COR-L47 (cell line): Measurements from ENCODE around the gene RBM12.
"Not testable (repeated sequence)": the region's sequence is repeated elsewhere in the genome, so short reads cannot be mapped to it uniquely, and the experiment has no call there.

Experiments used
- DNase-seq: peaks from one replicate; lab custom pipeline; 2025; lab: John Stamatoyannopoulos, UW

RBM12 gene, protein sequence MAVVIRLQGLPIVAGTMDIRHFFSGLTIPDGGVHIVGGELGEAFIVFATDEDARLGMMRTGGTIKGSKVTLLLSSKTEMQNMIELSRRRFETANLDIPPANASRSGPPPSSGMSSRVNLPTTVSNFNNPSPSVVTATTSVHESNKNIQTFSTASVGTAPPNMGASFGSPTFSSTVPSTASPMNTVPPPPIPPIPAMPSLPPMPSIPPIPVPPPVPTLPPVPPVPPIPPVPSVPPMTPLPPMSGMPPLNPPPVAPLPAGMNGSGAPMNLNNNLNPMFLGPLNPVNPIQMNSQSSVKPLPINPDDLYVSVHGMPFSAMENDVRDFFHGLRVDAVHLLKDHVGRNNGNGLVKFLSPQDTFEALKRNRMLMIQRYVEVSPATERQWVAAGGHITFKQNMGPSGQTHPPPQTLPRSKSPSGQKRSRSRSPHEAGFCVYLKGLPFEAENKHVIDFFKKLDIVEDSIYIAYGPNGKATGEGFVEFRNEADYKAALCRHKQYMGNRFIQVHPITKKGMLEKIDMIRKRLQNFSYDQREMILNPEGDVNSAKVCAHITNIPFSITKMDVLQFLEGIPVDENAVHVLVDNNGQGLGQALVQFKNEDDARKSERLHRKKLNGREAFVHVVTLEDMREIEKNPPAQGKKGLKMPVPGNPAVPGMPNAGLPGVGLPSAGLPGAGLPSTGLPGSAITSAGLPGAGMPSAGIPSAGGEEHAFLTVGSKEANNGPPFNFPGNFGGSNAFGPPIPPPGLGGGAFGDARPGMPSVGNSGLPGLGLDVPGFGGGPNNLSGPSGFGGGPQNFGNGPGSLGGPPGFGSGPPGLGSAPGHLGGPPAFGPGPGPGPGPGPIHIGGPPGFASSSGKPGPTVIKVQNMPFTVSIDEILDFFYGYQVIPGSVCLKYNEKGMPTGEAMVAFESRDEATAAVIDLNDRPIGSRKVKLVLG

DNA sequence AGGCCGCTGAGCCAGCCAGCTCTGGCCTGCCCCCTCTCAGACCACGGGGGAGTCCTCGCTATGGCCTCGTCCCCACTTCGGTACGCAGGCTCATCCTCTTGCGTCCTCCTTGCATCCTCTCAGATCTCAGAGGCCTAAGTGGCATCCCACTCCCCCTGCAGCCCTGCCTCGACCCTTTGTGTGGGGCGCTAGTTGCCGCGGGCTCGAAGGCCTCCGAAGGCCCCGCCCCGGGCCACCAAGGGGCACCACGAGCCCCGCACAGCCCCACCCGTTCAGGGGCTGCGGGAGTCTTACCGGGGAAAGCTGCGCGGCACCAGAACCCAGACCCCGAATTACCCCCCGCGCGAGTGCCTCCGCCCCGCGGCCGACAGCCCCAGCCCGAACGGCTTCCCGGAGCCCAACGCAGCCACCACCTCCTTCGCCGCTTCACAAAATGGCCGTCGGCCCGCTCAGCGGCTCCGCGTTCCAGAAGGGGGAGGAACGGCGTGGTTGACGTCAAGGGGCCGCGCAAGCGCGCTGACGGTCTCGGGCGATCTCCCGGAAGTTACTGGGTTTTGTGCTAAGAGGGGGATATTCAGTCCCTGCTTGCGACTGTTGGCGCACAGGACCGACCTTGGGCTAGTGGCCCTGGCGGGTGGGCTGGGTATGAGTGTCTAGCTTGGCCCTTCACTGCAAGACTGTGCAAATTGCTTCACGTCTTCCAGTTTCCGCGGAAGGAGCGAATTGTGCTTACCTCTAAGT is at the start of gene RBM12, which contains the start of gene CPNE1:
Gene RBM12, minus strand, starts transcription at position 435 of the 741 bp plus-strand sequence. CDS start 9,578 bp downstream, outside the sequence.
Gene CPNE1, minus strand, starts transcription at position 435 of the 741 bp plus-strand sequence. CDS start 31,977 bp downstream, outside the sequence.
- peak; percentile 91 for DNase-seq

DNA sequence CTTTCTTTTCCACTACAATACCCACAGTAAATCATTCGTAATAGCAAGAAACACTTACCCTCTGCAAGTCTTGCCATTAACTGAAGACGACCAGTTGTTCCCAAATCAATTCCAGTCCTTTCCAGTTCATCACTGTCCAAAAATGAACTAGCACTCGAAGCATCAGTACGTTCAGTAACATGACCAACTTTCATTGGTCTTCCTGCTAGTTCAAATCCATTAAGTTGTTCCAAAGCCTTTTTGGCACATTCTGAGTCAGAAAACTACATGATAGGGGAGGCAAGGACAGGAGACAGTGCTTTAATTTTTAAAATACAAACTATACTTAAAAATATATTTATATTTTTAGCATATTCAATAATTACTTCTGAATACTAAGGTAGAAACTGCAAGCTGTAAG is 49.4 kb upstream of the RBM12 start:
- no peak for DNase-seq

DNA sequence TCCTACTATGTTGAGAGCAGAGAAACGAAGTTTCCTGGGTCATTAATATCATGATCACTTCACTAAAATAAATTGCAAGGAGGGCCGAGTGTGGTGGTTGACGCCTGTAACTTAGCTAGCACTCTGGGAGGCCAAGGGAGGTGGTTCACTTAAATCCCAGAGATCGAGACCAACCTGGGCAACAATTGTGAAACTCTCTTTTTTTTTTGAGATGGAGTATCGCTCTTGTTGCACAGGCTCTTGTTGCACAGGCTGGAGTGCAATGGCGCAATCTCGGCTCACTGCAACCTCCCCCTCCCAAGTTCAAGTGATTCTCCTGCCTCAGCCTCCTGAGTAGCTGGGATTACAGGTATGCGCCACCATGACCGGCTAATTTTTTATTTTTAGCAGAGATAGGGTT is 48.4 kb upstream of the RBM12 start:
- not testable (repeated sequence) for DNase-seq

DNA sequence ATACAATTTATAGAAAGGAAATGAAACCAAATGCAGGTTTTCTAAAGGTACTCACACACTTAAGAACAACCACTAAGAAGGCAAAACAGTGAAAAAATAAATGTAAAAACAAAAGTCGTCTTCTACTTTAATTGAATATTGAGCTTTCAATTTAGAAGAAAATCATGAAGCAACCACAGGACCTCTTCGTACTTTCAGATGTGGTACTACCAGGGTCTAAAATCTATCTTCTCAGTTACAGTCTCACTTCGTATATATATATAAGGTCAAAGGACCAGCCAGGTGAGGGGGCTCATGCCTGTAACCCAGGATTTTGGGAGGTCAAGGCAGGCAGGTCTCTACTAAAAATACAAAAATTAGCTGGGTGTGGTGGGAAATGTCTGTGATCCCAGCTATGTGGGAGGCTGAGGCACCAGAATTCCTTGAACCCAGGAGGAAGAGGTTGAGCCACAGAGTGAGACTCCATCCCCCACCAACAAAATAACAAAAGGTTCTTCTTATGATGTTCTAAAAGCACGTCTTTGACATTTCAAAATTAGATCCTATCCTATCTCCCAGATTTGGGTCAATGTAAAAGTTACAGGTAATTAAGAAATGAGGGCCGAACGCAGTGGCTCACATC is 47.0 kb upstream of the RBM12 start:
- DNase-seq: no peak

DNA sequence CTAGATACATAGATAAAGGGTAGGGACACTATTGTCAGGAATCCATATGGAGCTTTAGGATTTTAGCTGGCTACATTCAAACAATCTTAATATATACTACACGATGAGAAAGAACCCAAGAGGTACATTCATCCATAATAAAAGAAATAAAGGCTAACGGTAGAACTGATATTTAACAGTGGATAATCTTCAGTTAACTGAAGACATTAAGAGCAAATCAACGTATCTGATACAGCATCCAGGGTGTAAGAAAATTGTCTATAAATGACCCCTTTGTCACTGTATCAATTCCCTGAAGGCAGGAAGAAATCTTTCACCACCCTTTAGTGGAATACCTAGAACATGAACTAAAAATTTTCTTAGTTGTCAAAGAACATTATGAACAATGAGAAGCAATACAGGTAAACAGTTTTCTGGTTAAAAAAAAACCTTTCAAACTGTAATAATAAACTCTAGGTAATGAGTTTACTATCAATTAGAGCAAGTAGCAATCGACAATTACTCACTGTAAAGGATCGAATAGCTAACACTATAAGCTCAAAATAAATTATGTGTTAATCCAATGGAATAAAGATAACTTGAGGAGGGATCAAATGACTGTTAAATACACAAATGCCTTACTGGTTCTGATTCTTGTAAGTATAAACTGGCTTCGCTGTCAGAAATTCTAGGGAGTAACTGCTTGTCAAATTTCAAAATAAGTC is 46.3 kb upstream of the RBM12 start:
- no peak for DNase-seq

DNA sequence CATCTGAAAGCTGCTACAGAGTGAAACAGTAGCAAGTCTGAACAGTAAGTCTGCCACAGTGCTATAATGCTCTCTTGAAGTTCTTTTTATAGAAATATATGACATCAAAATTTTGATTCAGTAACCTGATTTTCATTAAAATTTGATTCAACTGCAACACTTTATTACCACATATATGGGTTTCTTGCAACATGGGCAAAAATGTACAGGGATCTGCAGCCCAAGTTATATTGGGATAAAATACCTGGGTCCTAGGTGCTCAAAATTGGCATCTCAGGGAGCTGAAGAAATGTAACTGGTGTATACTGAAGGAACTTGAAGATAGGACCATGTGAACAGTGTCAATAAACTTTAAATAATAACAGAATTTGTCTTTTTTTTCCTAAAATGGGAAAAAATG is 45.3 kb upstream of the RBM12 start:
- DNase-seq: no peak

DNA sequence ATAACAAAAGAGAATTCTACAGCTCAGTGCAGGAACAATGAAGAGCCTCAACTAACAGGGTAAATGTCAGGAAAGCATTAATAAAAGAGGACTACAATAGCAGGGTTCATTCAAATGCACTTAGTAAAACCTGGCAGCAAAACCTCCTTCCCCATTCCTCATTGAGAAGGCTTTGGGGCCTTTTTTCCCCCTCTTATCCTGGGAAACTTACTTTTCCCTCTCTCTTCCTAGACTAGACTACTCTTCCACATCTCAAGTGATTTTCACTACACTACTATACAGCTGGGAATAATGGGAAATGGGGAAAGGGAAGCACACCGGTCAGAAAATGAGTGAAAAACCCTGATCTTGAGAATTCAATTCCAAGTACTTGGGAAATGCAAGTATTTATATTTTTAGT is 44.6 kb upstream of the RBM12 start:
- DNase-seq: no peak

DNA sequence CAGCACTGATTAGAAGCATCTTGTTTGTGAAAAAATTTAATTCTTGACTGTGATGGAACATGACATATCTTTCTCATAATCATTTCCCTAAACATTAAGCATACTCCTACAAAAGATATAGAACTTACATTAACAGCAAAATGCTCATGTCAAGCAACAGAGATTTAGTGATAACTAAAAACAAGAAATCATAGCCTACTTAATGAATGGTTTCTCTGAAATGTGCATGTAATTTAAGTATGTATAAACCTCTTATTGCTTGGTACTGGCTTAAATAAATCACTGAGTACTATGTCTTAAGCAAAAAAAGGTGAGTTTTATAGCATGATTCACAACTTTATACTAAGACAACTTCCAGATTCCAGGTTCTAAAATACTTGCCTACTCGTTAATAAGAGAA is 43.8 kb upstream of the RBM12 start:
- no peak for DNase-seq

DNA sequence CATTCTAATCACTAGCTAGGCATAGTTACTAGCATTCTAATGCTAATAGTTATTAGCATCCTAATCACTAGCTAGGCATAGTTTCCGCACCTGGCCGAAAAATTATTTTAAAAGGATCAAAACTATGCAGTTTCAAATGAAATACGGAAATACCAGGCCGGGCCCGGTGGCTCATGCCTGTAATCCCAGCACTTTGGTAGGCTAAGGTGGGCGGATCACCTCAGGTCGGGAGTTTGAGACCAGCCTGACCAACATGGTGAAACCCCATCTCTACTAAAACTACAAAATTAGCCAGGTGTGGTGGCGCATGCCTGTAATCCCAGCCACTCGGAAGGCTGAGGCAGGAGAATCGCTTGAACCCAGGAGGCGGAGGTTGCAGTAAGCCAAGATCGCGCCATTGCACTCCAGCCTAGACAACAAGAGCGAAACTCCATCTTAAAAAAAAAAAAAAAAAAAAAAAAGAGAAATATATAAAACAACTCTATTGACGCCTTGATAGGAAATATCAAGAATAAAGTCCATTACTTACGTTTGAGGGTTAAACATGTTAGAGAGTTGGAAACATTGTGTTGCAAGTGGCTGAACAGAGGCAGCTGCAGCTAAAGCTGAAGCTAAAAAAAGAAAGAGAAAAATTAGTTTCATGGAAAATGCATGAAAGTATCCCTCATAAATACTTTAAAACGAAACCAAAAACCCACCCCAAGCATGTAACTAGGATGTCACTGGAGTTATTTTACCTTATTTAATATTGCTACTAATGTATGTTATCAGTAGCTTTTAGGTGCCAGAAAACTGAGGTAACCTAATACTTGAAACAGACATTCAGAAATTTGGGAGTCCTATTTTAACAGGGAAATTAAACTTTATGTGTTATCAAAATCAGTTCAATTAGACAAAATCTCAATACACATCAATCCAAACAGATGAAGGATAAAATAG is 42.2 kb upstream of the RBM12 start:
- DNase-seq: not testable (repeated sequence)

DNA sequence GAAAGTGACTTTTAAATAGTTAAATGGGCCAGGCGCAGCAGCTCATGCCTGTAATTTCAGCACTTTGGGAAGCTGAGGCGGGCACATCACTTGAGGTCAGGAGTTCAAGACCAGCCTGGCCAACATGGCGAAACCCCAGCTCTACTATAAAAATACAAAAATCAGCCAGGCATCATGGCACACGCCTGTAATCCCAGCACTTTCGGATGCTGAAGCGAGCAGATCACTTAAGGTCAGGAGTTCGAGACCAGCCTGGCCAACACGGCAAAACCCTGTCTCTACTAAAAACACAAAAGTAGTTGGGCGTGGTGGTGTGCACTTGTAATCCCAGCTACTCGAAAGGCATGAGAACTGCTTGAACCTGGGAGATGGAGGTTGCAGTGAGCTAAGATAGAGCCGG is 41.2 kb upstream of the RBM12 start:
- DNase-seq: not testable (repeated sequence)

DNA sequence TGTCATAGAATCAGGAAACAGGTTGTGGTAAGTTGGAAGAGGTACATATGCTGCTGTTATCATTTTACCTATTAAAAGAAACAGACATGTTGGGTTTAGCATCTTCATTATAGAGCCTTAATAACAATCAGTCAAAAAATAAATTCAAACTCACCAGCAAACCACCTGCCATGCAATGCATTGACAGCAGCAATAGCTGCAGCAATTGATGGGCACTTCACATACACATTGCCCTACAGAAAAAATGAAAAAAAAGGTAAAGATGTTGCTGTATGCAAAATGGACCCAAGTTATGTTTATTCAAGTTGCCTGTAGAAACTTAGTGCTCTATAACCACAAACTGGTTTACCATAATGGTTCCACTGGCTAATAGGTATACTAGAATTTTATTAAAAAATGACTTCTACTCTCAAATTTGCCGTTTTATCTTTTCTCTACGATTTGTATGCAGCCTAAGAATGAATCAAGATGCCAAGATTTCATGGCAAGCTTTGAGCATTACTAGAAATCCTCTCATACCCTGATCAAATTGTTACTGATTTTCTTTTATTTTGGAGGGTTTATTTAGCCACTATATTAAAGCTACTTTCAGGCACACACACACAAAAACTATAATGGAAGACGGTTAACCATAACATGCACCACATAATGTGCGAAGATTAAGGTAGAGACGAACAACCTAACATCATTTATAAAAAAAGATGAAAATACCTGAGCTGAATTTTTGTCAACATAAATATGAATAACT is 40.0 kb upstream of the RBM12 start:
- no peak for DNase-seq

DNA sequence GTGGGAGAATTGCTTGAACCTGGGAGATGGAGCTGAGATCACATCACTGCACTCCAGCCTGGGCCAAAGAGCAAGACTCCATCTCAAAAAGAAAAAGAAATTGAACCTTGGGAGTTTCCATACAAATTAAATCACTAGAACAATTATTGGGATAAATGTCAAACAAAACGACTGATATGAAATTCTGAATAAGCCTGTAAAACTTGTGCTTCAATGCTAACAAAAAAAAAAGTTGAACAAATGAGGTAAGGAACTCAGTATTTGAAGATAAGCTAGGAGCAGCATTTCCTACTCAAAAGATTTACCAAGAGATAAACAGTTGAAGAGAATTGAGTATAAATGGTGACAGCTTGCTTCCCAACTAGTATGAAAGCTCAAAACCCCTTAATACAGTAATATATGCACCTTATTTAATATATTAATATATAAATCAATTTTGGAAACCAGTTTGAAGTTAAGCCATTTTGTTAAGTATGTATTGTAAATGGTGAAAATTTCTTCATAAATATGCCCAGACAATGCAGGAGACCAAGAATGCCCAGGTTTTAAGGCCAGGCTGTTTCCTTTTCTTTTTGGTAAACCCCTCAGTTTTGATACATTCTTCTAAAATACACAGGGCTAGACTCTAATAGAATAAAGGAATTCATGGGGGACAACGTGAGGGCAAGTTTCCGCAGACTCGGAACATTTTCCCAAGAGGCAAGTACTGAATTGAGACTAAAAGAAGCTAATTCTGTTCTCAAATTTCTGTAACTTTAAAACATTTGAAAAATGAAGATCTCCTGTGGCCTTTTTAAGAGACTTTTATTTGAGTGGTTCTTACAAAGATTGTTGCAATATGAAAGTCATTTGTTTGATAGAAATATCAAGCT is 38.4 kb upstream of the RBM12 start:
- no peak for DNase-seq

DNA sequence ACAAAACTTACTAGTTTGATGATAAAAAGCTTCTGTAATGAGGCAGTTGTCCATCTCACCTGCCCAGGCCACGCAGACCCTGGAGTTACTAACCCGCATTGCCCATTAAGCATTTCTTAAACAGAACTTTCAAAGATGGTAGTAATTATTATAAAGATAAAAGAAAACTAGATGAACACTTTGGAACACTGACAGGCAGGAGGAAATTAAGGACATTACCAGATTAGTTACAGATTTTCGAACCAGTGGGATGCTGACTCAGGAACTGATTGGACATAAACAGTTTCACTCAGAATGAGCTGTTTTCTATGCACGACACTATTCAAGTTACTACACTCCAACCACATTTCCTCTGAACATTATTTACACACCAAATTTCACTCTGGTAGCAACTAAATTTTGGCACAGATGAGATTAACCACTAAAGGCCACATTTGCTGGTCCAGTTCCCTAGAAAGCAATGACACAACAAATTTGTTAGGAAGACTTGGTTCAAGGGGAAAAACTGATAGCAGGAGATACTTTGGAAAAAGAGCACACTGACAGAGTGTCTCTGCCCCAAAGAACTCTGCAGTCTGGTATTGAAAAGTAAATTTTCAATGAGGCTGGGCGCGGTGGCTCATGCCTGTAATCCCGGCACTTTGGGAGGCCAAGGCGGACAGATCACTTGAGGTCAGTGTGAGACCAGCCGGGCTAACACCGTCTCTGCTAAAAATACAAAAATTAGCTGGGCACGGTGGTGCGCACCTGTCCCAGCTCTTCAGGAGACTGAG is 37.5 kb upstream of the RBM12 start:
- no peak for DNase-seq

DNA sequence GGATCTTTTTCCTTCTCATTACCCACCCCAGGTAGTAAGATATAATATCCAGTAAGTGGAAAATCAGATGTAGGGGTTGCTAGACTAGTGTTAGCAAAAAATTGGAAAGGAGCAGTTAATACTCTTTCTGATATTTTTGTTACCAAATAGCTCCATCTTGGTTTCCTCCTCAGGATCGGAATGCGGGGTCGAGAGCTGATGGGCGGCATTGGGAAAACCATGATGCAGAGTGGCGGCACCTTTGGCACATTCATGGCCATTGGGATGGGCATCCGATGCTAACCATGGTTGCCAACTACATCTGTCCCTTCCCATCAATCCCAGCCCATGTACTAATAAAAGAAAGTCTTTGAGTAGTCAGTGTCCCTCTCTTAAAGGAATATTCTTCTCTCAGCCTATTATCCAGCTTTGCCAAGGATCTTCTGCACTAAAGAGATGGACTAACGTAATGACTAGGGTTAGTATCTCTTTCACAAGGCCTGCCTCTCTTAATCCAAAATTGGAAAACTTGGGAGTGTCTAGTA is 36.0 kb upstream of the RBM12 start:
- DNase-seq: no peak

DNA sequence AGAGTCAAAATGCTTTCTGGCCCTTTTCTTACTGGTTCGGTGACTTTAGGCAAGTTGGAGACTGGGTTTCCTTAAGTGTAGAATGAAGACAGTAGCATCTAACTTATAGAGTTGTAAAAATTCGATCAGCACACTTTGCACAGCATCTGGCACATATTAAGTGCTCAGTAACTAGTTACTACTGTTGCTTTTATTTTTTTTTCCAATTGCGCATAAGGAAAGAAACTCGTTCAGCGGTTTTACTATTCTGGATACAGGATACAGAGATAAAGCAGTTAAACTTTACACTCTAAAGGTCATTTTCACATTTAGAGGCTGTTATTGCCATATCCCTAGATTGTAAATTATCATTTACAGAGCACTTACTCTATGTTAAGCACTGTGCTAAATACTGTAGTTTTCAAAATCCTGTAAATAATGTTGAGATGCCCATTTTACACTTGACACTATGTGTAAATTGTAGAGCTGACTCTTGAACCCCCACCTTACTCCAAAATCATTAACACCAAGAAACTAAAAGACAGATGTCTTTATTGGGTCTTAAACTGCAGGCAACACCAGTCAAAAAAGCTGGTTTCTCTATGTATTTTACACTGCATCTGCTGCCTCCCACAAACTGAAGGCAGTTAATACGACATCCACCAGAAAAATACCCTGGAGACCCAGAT is 35.4 kb upstream of the RBM12 start:
- DNase-seq: no peak

DNA sequence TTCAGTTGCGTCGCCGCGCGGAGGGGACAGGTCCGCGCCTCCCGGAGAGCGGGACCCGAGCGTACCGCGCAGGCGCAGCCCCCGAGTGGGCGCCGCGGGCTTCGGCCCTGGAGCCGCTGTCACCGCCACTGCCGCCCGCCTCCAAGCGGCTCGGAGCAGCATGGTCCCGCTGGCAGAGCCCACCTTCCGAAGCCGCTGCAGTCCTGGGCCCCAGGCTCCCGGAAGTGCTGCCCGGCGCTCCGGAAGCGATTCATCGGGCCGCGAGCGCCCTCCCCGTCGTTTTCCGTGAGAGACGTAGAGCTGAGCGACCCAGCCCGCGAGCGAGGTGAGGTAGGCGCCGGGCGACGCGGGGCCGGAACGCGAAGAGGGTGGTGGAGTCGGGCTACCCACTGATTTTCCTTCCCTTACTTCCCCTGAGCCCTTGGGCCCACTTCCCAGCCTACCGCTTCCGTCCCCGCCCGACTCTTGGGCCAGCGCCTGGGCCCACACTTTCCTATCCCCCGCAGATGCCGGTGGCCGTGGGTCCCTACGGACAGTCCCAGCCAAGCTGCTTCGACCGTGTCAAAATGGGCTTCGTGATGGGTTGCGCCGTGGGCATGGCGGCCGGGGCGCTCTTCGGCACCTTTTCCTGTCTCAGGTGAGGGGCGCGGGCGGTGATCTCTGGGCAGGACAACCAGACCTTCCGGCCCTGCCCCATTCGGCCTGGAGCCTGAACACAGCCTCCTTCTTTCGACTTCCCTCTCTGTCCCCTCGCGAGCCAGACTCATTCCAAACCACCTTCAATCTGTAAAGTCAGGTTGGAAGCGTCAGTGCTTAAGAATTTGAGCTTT is 34.6 kb upstream of the RBM12 start, which contains the start of the genes NFS1 and ROMO1:
Gene NFS1, minus strand, starts transcription at position 226 of the 830 bp plus-strand sequence. Its CDS starts 64 bp downstream, at position 162.
Gene ROMO1, plus strand, starts transcription at position 279 of the 830 bp plus-strand sequence. Its CDS starts 228 bp downstream, at position 507.
- DNase-seq: peak; percentile 88
